ENCODE measurements around the gene LIPK. TPM values are rescaled to one million over a fixed set of nuclear protein-coding genes. Genes with fewer than 3 reads are reported as not detected.

Gene LIPK
- total RNA-seq, 1 experiment from 2014 or later: not detected

- Histone ChIP-seq H2AFZ (no peak overlapping the region), H4K20me1 (ENCODE audit: insufficient read depth) (no peaks in the 10 kb centered on the region), H3F3A (ENCODE audit: insufficient read depth, low read depth) (no peaks in the 10 kb centered on the region), H3K27ac (no peak overlapping the region), H3K27me3 (ENCODE audit: insufficient read depth, low read depth) (no peaks in the 10 kb centered on the region), H3K4me1 (replicated peaks; ENCODE audit: insufficient read depth) (0 out of 2 replicates have a peak, but pooled peaks cover 9% of the 10 kb centered on the region), H3K36me3 (ENCODE audit: low read depth) (no peaks in the 10 kb centered on the region), H3K4me2 (no peak overlapping the region), H3K9me2 (ENCODE audit: insufficient read depth) (no peaks in the 10 kb centered on the region), H3K79me2 (ENCODE audit: low read depth) (no peaks in the 10 kb centered on the region), H3K9me3 (ENCODE audit: insufficient read depth, low read depth) (no peaks in the 10 kb centered on the region), H3K4me3 (no peak overlapping the region)
- intact Hi-C loops (cut with micrococcal nuclease; ENCODE audit: unreplicated experiment): no loop called here
- POLR2A ChIA-PET (ENCODE audit: unreplicated experiment): interaction anchor here (0.6 to 0.9 kb wide), 2 partner anchors 35 to 235 kb away, joined by 3 to 10 read pairs; no protein-coding TSS in a partner anchor
- no peak for TF ChIP-seq EZH2 (IDR thresholded peaks at IDR 0.05; ENCODE audit: low read depth)
- TF ChIP-seq CTCF (conservative IDR thresholded peaks at IDR 0.05): no peak
- CTCF ChIA-PET: no interaction called here
- BruUV-seq (replicated peaks): no TSS peak
- DNase-seq: no peak
Measured at GRCh38 chr10:88800152-88801125, 94.4 kb downstream of the LIPK start.

Other genes starting within 250 kb of the LIPK start
- not detected in 2 replicates for gene RNLS, start 122.9 kb upstream of the LIPK start, total RNA-seq (2021)
- not detected in 2 replicates for gene LIPJ, start 119.5 kb upstream of the LIPK start, total RNA-seq (2021)
- not detected in 2 replicates for gene LIPF, start 41.8 kb upstream of the LIPK start, total RNA-seq (2021)
- not detected in 2 replicates for gene LIPN, start 53.8 kb downstream of the LIPK start, total RNA-seq (2021)
- not detected in 2 replicates for gene LIPM, start 96.5 kb downstream of the LIPK start, total RNA-seq (2021)
- 3.8 and 4.9 TPM in 2 replicates for gene ANKRD22, start 145.6 kb downstream of the LIPK start, total RNA-seq (2021)
- gene STAMBPL1, start 174.0 kb downstream of the LIPK start, total RNA-seq (2021): 7.4 and 7.6 TPM in 2 replicates
- gene ACTA2, start 246.5 kb downstream of the LIPK start, total RNA-seq (2021): 5.3 and 8.4 TPM in 2 replicates